ENCODE measurements around the gene CLDN1.

CLDN1 gene

GRCh38 chr3:190330936-190331734 is 8.9 kb upstream of the CLDN1 start:
- DNase-seq = no peak

DNA sequence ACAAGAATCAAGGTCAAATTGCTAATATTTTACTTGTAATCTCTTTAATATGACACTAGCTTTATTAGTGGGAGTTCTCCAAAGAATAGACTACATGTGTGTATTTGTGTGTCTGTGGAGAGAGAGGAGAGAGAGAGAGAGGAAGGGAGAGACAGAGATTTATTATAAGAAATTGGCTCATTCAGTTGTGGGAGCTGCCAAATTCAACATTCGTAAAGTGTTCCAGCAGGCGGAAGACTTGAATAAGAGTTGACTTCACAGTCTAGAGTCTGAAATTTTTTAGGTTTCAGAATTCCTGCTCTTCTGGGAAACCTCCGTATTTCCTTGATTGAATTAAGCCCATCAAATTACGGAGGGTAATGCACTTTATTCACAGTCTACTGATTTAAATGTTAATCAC is 4.7 kb upstream of the CLDN1 start:
- DNase-seq = no peak

DNA sequence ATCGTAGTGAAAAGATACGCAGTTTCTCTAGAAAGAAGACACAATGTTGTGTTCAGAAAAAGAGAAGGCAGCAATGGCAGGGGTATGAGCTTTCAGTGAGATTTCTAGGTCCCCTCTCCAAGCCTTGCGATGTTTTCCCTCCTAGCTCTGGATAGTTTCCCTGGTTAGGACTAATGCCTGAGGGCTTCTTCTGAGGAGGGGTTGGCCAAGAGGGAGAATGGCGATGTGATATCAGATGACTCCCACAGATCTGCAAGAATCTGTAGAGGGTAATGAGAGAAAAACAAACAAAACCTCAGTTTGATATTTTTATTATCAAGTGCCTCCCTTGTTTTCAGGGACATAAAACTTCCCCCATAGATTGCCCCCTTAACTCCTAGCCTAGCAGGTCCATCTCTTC is 4.1 kb upstream of the CLDN1 start:
- DNase-seq = no peak

DNA sequence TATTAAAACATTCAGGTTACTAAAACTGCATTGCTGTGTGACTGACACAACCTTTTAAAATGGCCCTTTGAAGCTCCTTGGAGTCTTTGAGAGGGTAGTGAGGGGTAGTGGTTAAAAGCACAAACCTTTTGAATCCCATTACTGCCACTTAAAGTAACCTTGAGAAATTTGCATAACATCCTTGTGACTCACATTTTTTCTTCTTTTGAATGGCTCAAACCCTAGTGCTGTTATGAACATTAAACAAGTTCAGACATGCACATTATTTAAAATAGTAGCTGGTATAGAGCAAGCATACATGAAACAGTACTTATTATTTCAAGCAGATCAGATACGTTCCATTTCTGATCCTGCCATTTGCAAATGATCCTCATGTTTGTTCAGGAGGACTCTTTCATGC is 3.7 kb upstream of the CLDN1 start:
- DNase-seq = no peak

GRCh38 chr3:190323246-190323626 is 990 bp upstream of the CLDN1 start:
- DNase-seq = no peak

- DNase-seq = no peak
Measured at GRCh38 chr3:190322604-190323245, 479 bp upstream of the CLDN1 start.

DNA sequence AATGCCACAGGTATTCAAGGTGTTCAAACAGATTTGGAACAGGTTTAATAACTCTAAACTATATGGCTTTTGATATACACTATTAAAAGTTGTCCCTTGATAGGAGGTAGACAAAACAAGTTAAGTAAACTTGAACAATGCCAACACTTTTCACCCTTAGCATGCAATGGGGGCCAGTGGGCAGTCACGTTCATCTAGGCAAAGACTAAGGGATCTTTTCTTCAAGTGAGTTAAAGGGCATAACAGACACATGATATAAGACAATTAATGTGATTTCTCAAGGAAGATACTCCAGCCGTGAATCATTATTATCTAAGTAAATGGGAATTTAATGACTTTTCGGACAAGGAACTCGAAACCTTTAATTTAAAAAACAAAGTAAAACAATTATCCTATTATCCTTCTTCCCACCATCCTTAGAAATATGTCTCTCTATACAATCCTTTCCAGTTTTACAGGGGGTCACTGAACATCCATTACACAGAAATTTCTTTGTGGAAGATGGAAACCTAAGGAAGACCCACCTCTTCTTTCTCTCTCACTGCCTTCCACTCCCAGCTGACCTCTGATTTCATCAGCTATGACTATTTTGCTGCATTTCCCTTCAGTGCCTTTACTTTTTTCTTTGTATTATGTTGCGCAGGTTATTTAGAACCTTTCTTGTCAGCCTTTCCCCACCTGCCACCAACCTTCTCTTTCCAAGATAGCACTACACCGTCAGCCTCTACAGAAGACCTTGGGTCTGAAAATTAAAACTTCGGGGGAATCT is 1.5 kb downstream of the CLDN1 start:
- no peak for DNase-seq

DNA sequence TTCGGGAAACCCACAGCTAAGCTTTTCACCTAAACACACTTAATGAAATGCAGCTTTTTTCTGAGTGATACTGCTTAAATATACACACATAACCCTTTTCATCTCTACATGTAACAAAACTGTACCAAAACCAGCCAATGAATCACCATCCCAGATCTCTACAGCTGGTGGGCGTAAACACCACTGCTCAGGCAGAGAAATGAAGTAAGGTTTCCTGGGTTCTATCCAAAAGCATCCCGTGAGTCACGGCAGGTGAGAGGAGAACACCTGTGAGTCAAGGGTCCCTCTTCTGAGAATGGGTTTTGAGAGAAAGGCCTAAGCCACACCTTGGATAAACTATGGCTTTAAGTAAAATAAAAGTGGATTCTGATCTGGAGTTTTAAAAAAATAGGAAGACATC is 2.6 kb downstream of the CLDN1 start:
- DNase-seq = peak; percentile 32 to 79

DNA sequence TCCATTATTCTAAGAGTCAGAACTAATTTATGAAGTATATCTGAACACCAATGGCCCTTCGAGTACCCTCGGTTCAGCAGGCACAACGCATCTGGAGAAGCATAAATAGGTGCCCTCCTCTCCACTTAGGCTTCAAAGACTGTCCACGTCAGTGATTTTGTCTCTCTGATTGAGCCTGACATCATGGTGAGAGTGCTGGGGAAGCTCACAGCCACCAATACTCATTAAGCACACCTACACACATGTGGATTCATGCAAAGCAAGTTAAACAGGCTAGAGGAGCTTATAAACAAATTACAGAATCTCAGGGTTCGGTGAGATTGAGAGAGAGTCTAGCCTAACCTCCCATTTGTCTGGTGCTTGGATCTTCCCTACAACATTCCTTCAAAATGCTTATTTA is 3.6 kb downstream of the CLDN1 start:
- no peak for DNase-seq

- no peak for DNase-seq
Measured at GRCh38 chr3:190314741-190315140, 7.5 kb downstream of the CLDN1 start.

GRCh38 chr3:190309414-190309813 is 12.8 kb downstream of the CLDN1 start:
- DNase-seq = no peak

- no peak for DNase-seq
Measured at GRCh38 chr3:190308154-190308553, 14.1 kb downstream of the CLDN1 start.

DNA sequence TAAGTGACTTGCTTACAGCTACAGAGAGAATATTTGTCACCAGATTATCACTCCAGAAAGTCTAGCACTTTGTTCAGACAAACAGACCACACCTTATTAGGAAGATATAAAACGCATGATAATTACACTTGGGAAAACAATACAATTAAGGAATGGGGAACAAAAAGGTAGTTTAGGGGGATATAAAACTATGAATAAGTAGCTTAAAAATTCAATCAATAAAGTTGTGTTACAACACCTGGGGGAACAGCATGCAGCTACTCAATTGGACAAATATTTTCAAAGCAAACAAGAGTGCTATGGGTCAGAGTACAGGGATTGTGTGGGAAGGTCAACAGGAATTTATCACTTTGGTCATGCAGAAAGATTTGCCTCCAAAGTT is 15.1 kb downstream of the CLDN1 start:
- no peak for DNase-seq

- peak in 1 of 2 experiments; percentile 50 for DNase-seq
Measured at GRCh38 chr3:190306513-190307163, 15.6 kb downstream of the CLDN1 start.

GRCh38 chr3:190306026-190306425 is 16.2 kb downstream of the CLDN1 start:
- no peak for DNase-seq

GRCh38 chr3:190305406-190305805 is 16.8 kb downstream of the CLDN1 start:
- DNase-seq = no peak

DNA sequence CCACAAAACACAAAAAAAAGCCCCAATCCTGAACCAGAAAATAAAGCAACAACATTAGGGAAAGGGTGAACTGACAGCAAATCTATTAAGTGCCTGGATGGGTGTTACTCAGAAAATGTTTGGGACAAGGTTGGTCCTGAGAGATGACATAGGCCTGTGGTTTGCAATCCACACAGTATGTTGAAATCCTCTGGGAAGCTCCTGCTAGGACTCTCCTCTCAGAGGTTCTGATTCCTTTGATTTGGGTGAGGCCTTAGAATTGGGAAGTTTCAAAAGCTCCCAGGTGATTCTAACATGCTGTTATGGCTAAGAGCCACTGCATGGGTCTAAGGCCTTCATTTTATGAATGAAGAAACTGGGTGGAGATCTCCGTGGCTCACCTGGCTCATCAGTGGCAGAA is 18.4 kb downstream of the CLDN1 start:
- DNase-seq = no peak

DNA sequence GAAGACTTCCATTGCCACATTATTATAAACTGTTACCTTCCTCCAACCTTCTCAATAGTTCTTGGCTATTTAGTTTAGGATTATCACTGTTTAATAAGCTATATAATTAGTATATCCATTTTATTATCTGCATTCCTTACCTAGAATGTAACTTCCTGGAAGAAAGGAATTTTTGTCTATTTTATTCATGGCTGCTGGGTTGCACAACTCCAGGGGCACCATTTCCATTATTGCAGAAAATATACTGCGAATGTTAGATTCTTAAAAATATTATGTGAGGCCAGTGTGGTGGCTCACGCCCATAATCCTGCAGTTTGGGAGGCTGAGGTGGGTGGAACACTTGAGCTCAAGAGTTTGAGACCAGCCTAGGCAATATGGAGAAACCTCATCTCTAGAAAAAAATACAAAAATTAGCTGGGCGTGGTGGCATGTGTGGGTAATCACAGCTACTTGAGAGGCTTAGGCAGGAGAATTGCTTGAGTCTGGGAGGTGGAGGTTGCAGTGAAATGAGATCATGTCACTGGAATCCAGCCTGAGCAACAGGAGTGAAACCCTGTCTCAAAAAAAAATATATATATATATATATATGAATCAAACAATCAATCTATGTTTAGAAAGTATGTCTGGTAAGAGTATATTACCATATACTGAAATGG is 19.9 kb downstream of the CLDN1 start:
- no peak for DNase-seq

GRCh38 chr3:190301591-190301990 is 20.7 kb downstream of the CLDN1 start:
- no peak for DNase-seq

DNA sequence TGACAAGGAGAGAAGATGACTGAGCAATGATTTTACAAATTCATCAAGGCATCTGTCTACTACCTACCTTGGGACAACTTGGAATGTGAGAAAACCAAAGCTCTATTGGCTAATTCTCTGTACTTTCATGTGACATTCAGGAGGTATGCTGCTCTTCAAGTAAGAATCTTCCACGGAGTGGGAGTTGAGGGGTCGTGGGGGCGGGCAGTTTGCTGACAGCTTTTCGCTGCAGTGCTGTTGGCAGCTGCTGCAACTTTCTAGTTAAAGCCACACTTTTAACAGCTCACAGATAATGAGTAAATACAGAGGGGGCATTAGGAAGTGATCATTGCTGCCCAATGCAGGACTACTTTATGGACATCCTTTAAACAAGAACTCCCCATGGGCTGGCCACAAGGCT is 22.3 kb downstream of the CLDN1 start:
- peak in 1 of 2 experiments; percentile 7 for DNase-seq

- no peak for DNase-seq
Measured at GRCh38 chr3:190294030-190294429, 28.2 kb downstream of the CLDN1 start.

DNA sequence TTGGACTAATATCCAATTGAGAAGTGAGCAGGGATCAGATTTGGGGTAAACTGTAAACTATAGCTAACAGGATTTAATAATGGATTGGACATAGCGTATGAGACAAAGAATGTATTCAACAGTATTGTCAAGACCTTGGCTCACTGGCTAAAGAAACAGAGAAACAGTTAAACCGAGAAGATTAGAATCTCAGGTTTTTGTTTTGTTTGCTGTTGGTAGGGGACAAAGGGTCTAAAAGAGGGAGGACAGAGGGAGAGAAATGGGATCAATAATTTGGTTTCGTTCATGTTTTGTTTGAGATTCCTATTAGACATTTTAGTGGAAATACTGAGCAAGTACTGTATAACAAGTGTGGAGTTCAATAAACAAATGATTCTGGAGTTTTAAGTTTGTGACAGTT is 28.6 kb downstream of the CLDN1 start:
- DNase-seq = no peak

All from stimulated activated CD4-positive, alpha-beta T cell treated with anti-CD3 and anti-CD28 coated beads, Interleukin-4, amount 100 ng/mL, for 4 hours (primary cell).